ENCODE results near the gene MNT. TPM values are rescaled to one million over a fixed set of nuclear protein-coding genes. Genes with fewer than 3 reads are reported as not detected.

The MNT gene
- total RNA-seq, 1 experiment from 2014 or later: 32.1 TPM

GRCh38 chr17:2380950-2381649, 19.8 kb downstream of the MNT start:
- Histone ChIP-seq H3K9me3 (ENCODE audit: low read depth, low read length, poor library complexity, severe bottlenecking) (no peaks in the 10 kb centered on the region), H3K36me3 (ENCODE audit: insufficient read depth, low read length, poor library complexity, severe bottlenecking) (peaks cover 25% of the 10 kb centered on the region), H3K27me3 (replicated peaks; ENCODE audit: insufficient read depth, low read depth, low read length, poor library complexity) (no peaks in the 10 kb centered on the region), H3K4me3 (ENCODE audit: low read depth, low read length, poor library complexity, severe bottlenecking) (no peak overlapping the region), H3K27ac (ENCODE audit: low read depth, low read length, poor library complexity, severe bottlenecking) (no peak overlapping the region), H3K4me1 (ENCODE audit: insufficient read depth, low read length, poor library complexity, severe bottlenecking) (no peaks in the 10 kb centered on the region)
- ChIA-PET CTCF (interaction anchor here (2.0 to 3.5 kb wide), 2 partner anchors 21 to 35 kb away, joined by 6 to 79 read pairs; no protein-coding TSS in a partner anchor), POLR2A (ENCODE audit: low non-redundant PET) (no interaction called here)
- no peak for DNase-seq (ENCODE audit: low spot score)
- TF ChIP-seq CTCF (conservative IDR thresholded peaks at IDR 0.05; ENCODE audit: low read depth, low read length): no peak
- TF ChIP-seq EZH2 (IDR thresholded peaks at IDR 0.05; ENCODE audit: borderline replicate concordance, low read depth, low read length, poor library complexity, severe bottlenecking): no peak
- no TSS peak for BruUV-seq (replicated peaks)
- intact Hi-C loops (cut with micrococcal nuclease; ENCODE audit: unreplicated experiment): loop anchor here (10.0 kb wide), 1 partner anchor 304 kb away; no protein-coding TSS in a partner anchor

DNA sequence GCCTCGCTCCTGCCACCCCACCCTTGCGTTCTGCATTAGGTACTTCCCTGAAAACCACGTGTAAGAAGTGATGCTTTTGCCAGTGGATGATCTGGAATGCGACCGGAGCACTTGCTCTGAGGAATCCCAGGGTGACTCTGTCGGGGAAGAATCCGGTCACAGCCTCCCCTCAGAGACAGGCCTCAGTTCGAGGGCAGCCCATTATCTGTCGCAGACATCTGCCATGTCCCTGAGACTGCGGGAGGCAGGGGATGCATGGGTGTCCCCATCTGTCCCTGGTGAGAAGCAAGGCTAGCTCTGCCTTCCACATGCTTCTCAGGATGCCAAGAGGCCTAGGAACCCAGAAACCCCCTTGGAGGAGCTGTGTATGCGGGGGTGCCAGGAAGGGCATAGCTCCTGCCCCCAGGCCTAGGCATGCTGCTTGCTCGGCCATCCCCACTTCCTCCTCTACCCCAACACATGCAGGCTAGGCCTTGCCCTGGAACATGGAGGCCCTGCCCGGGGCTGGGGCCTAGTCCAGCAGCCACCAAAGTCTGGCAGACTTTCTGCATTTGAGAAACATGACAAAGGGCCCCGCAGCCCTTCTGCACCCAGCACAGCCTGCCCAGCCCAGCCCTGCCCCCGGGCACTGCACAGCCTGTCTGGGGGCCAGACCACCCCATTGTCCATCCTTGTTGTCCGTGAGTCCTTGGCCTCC, 20.5 kb downstream of the MNT start:
- POLR2A ChIA-PET (ENCODE audit: low non-redundant PET): no interaction called here
- H3K36me3 ChIP-seq (ENCODE audit: insufficient read depth, low read length, poor library complexity, severe bottlenecking): peaks cover 30% of the 10 kb centered on the region
- intact Hi-C loops (cut with micrococcal nuclease; ENCODE audit: unreplicated experiment): loop anchor here (10.0 kb wide), 1 partner anchor 304 kb away; no protein-coding TSS in a partner anchor

More for the DNA sequence above, 20.5 kb downstream of the MNT start:
- H3K4me1 ChIP-seq (ENCODE audit: insufficient read depth, low read length, poor library complexity, severe bottlenecking): no peaks in the 10 kb centered on the region
- no peaks in the 10 kb centered on the region for H3K9me3 ChIP-seq (ENCODE audit: low read depth, low read length, poor library complexity, severe bottlenecking)
- H3K27me3 ChIP-seq (replicated peaks; ENCODE audit: insufficient read depth, low read depth, low read length, poor library complexity): no peaks in the 10 kb centered on the region
- no peak for DNase-seq (ENCODE audit: low spot score)
- CTCF ChIA-PET: interaction anchor here (3.5 kb wide), 1 partner anchor 36 kb away, joined by 79 read pairs; no protein-coding TSS in a partner anchor
- no peak overlapping the region for H3K4me3 ChIP-seq (ENCODE audit: low read depth, low read length, poor library complexity, severe bottlenecking)
- no peak for TF ChIP-seq EZH2 (IDR thresholded peaks at IDR 0.05; ENCODE audit: borderline replicate concordance, low read depth, low read length, poor library complexity, severe bottlenecking)
- TF ChIP-seq CTCF (conservative IDR thresholded peaks at IDR 0.05; ENCODE audit: low read depth, low read length): no peak
- H3K27ac ChIP-seq (ENCODE audit: low read depth, low read length, poor library complexity, severe bottlenecking): no peak overlapping the region
- TSS peak; percentile 57 for BruUV-seq (replicated peaks)

Measured in A673 (cell line).